ENCODE results near the gene ZNF358. TPM values are rescaled to one million over a fixed set of nuclear protein-coding genes. Genes with fewer than 3 reads are reported as not detected.

The ZNF358 gene
- total RNA-seq, 1 donor from 2014 or later: 56.9 TPM

GRCh38 chr19:7504684-7505083 lies 11.2 kb upstream of the ZNF358 start:
- H3K36me3 ChIP-seq: no peaks in the 10 kb centered on the region
- no peak overlapping the region for H3K4me3 ChIP-seq
- H3K4me1 ChIP-seq: peaks cover 10% of the 10 kb centered on the region
- ATAC-seq (no peak), DNase-seq (no peak)
- H3K9me3 ChIP-seq: no peaks in the 10 kb centered on the region
- intact Hi-C loops (cut with DNase I): no loop called here
- no peak overlapping the region for H3K27ac ChIP-seq
- TF ChIP-seq, protein P1, sequence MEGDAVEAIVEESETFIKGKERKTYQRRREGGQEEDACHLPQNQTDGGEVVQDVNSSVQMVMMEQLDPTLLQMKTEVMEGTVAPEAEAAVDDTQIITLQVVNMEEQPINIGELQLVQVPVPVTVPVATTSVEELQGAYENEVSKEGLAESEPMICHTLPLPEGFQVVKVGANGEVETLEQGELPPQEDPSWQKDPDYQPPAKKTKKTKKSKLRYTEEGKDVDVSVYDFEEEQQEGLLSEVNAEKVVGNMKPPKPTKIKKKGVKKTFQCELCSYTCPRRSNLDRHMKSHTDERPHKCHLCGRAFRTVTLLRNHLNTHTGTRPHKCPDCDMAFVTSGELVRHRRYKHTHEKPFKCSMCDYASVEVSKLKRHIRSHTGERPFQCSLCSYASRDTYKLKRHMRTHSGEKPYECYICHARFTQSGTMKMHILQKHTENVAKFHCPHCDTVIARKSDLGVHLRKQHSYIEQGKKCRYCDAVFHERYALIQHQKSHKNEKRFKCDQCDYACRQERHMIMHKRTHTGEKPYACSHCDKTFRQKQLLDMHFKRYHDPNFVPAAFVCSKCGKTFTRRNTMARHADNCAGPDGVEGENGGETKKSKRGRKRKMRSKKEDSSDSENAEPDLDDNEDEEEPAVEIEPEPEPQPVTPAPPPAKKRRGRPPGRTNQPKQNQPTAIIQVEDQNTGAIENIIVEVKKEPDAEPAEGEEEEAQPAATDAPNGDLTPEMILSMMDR (IDR thresholded peaks at IDR 0.05): no peak
- peaks cover 24% of the 10 kb centered on the region for H3K27me3 ChIP-seq

DNA sequence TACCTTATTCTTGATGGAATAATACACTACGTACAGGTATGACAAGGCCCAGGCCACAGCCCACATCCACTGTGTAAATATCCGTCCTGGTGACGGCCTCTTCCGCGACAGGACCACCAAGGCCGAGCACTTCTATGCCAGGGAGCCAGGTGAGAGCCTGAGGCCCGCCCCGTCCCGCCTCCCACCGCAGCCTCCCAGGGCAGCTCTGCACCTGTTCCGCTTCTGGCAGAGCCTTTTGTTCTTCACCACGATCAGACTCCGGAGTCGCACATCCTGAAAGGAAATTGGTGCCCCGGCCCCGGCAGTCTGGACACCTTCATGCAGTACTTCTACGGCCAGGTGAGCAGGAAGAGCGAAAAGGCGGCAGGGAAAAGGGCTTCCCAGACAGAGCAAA lies 10.6 kb upstream of the ZNF358 start:
- DNase-seq: no peak
- Histone ChIP-seq H3K4me3 (no peak overlapping the region), H3K36me3 (no peaks in the 10 kb centered on the region), H3K4me1 (peaks cover 10% of the 10 kb centered on the region), H3K9me3 (no peaks in the 10 kb centered on the region), H3K27ac (no peak overlapping the region), H3K27me3 (peaks cover 24% of the 10 kb centered on the region)
- ATAC-seq: no peak
- intact Hi-C loops (cut with DNase I): no loop called here
- TF ChIP-seq, protein P1 (IDR thresholded peaks at IDR 0.05): no peak

DNA sequence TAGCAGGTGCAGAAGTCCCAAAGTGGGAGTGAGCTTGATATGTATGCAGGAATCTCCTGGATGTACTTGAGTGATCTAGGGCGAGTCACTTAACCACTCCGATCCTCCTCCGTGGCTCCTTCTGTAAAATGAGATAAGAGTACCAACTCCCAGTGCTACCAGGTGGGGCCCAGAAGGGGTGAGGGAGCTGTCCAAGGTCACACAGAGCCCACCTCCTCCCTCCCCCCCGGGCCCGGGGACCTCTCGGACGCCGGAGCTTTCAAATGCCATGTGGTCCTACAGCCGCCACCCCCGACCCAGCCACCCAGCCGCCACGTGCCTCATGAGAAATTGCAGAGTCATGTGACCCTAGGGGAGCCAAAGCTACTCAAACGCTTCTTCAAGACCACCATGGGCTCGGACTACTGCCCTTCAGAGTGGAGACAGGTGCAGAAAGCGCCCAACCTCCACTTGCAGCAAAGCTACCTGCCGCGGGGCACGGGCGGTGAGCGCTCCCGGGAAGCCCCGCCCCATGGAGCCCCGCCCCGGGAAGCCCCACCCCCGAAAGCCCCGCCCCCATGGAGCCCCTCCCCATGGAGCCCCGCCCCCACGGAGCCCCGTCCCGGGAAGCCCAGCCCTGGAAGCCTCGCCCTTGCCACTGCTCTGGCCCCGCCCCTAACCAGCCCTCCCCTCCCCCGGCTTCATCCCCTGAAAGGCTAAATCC lies 10.1 kb upstream of the ZNF358 start:
- intact Hi-C loops (cut with DNase I): no loop called here
- no peak for DNase-seq
- H3K4me1 ChIP-seq: peaks cover 7% of the 10 kb centered on the region
- peaks cover 20% of the 10 kb centered on the region for H3K27me3 ChIP-seq
- TF ChIP-seq, protein P1 (IDR thresholded peaks at IDR 0.05): no peak
- H3K36me3 ChIP-seq: no peaks in the 10 kb centered on the region
- peak; percentile 70 for ATAC-seq
- H3K4me3 ChIP-seq: no peak overlapping the region
- H3K27ac ChIP-seq: no peak overlapping the region
- no peaks in the 10 kb centered on the region for H3K9me3 ChIP-seq

GRCh38 chr19:7506385-7507328 lies 9.2 kb upstream of the ZNF358 start:
- peak; percentile 95 for DNase-seq
- ATAC-seq: peak; percentile 95
- no peaks in the 10 kb centered on the region for H3K4me1 ChIP-seq

GRCh38 chr19:7507884-7508283 lies 8.0 kb upstream of the ZNF358 start:
- no peak overlapping the region for H3K4me3 ChIP-seq
- H3K4me1 ChIP-seq: no peaks in the 10 kb centered on the region
- DNase-seq (peak; percentile 89), ATAC-seq (peak; percentile 65)
- no peak overlapping the region for H3K27ac ChIP-seq
- TF ChIP-seq, protein P1 (IDR thresholded peaks at IDR 0.05): no peak
- H3K36me3 ChIP-seq: no peaks in the 10 kb centered on the region
- intact Hi-C loops (cut with DNase I): no loop called here
- H3K27me3 ChIP-seq: no peaks in the 10 kb centered on the region
- no peaks in the 10 kb centered on the region for H3K9me3 ChIP-seq

More at GRCh38 chr19:7506385-7507328, 9.2 kb upstream of the ZNF358 start:
- H3K27me3 ChIP-seq: peaks cover 12% of the 10 kb centered on the region
- TF ChIP-seq, protein P1 (IDR thresholded peaks at IDR 0.05): no peak
- intact Hi-C loops (cut with DNase I): no loop called here
- H3K27ac ChIP-seq: no peak overlapping the region
- H3K9me3 ChIP-seq: no peaks in the 10 kb centered on the region
- no peak overlapping the region for H3K4me3 ChIP-seq
- no peaks in the 10 kb centered on the region for H3K36me3 ChIP-seq
